T-helper 2 cell treated with Interferon-gamma antibody and Interleukin-4, amounts not matched to agents 5 μg/mL and 100 μg/mL, for 36 hours (primary cell): Measurements from ENCODE around the gene PEPD.

ENCODE experiments used
- DNase-seq: peaks from one replicate; pipeline ENCODE4 v3.0.0; 2021; ENCODE audit warnings: low spot score
- H3K27ac Mint-ChIP-seq: one replicate; pipeline ENCODE4 v1.8.0; 2021; ENCODE audit warnings: mild to moderate bottlenecking, mixed read lengths
- H3K27me3 Mint-ChIP-seq: one replicate; pipeline ENCODE4 v1.8.0; 2021; ENCODE audit warnings: low read depth, mixed read lengths
- H3K36me3 Mint-ChIP-seq: one replicate; pipeline ENCODE4 v1.8.0; 2021; ENCODE audit warnings: low read depth, mixed read lengths
- H3K4me1 Mint-ChIP-seq: one replicate; pipeline ENCODE4 v1.8.0; 2021; ENCODE audit warnings: low read depth, mixed read lengths
- H3K4me3 Mint-ChIP-seq: one replicate; pipeline ENCODE4 v1.8.0; 2022; ENCODE audit warnings: mild to moderate bottlenecking, moderate library complexity, mixed read lengths
- H3K9me3 Mint-ChIP-seq: one replicate; pipeline ENCODE4 v1.8.0; 2021; ENCODE audit warnings: mixed read lengths

Gene PEPD

GRCh38 chr19:33472691-33473652 is 48.6 kb downstream of the PEPD start:
- DNase-seq: no peak
- no peaks in the 10 kb centered on the region for H3K36me3 Mint-ChIP-seq
- H3K9me3 Mint-ChIP-seq: no peaks in the 10 kb centered on the region
- H3K4me1 Mint-ChIP-seq: peaks cover 4% of the 10 kb centered on the region
- no peaks in the 10 kb centered on the region for H3K27me3 Mint-ChIP-seq
- no peak overlapping the region for H3K4me3 Mint-ChIP-seq
- no peak overlapping the region for H3K27ac Mint-ChIP-seq

- Mint-ChIP-seq H3K36me3 (no peaks in the 10 kb centered on the region), H3K9me3 (no peaks in the 10 kb centered on the region), H3K4me3 (no peak overlapping the region), H3K4me1 (peaks cover 4% of the 10 kb centered on the region), H3K27me3 (no peaks in the 10 kb centered on the region), H3K27ac (no peak overlapping the region)
- DNase-seq: no peak
Observed at GRCh38 chr19:33472226-33472625, 49.4 kb downstream of the PEPD start.

- DNase-seq: no peak
- Mint-ChIP-seq H3K9me3 (no peaks in the 10 kb centered on the region), H3K4me1 (peaks cover 4% of the 10 kb centered on the region), H3K27me3 (no peaks in the 10 kb centered on the region), H3K36me3 (no peaks in the 10 kb centered on the region), H3K27ac (no peak overlapping the region), H3K4me3 (no peak overlapping the region)
Observed at GRCh38 chr19:33471111-33471996, 50.2 kb downstream of the PEPD start.

GRCh38 chr19:33470686-33471085 is 50.9 kb downstream of the PEPD start:
- peaks cover 4% of the 10 kb centered on the region for H3K4me1 Mint-ChIP-seq
- no peak for DNase-seq
- H3K4me3 Mint-ChIP-seq: no peak overlapping the region
- no peak overlapping the region for H3K27ac Mint-ChIP-seq
- H3K9me3 Mint-ChIP-seq: no peaks in the 10 kb centered on the region
- no peaks in the 10 kb centered on the region for H3K36me3 Mint-ChIP-seq
- no peaks in the 10 kb centered on the region for H3K27me3 Mint-ChIP-seq

GRCh38 chr19:33470040-33470330 is 51.6 kb downstream of the PEPD start:
- no peaks in the 10 kb centered on the region for H3K27me3 Mint-ChIP-seq
- no peaks in the 10 kb centered on the region for H3K36me3 Mint-ChIP-seq
- no peak overlapping the region for H3K4me3 Mint-ChIP-seq
- DNase-seq: no peak
- no peaks in the 10 kb centered on the region for H3K9me3 Mint-ChIP-seq
- no peak overlapping the region for H3K27ac Mint-ChIP-seq
- H3K4me1 Mint-ChIP-seq: peaks cover 4% of the 10 kb centered on the region

GRCh38 chr19:33469171-33470039 is 52.2 kb downstream of the PEPD start:
- Mint-ChIP-seq H3K9me3 (no peaks in the 10 kb centered on the region), H3K27ac (no peak overlapping the region), H3K36me3 (no peaks in the 10 kb centered on the region), H3K4me1 (peaks cover 4% of the 10 kb centered on the region), H3K27me3 (no peaks in the 10 kb centered on the region), H3K4me3 (no peak overlapping the region)
- DNase-seq: no peak

GRCh38 chr19:33468361-33469170 is 53.0 kb downstream of the PEPD start:
- no peak overlapping the region for H3K4me3 Mint-ChIP-seq
- H3K27me3 Mint-ChIP-seq: no peaks in the 10 kb centered on the region

GRCh38 chr19:33467851-33468250 is 53.7 kb downstream of the PEPD start:
- Mint-ChIP-seq H3K27me3 (no peaks in the 10 kb centered on the region), H3K4me1 (peaks cover 4% of the 10 kb centered on the region), H3K4me3 (no peak overlapping the region), H3K27ac (no peak overlapping the region), H3K36me3 (no peaks in the 10 kb centered on the region), H3K9me3 (no peaks in the 10 kb centered on the region)
- no peak for DNase-seq

More at GRCh38 chr19:33468361-33469170, 53.0 kb downstream of the PEPD start:
- Mint-ChIP-seq H3K36me3 (no peaks in the 10 kb centered on the region), H3K9me3 (no peaks in the 10 kb centered on the region), H3K27ac (no peak overlapping the region), H3K4me1 (peaks cover 4% of the 10 kb centered on the region)
- DNase-seq: no peak

GRCh38 chr19:33465834-33466233 is 55.8 kb downstream of the PEPD start:
- no peaks in the 10 kb centered on the region for H3K36me3 Mint-ChIP-seq
- no peaks in the 10 kb centered on the region for H3K9me3 Mint-ChIP-seq
- no peak overlapping the region for H3K4me3 Mint-ChIP-seq
- H3K27ac Mint-ChIP-seq: no peak overlapping the region
- H3K4me1 Mint-ChIP-seq: peaks cover 1% of the 10 kb centered on the region
- no peaks in the 10 kb centered on the region for H3K27me3 Mint-ChIP-seq
- no peak for DNase-seq

GRCh38 chr19:33465371-33465770 is 56.2 kb downstream of the PEPD start:
- H3K27me3 Mint-ChIP-seq: no peaks in the 10 kb centered on the region
- no peak overlapping the region for H3K4me3 Mint-ChIP-seq
- H3K9me3 Mint-ChIP-seq: no peaks in the 10 kb centered on the region
- no peak overlapping the region for H3K27ac Mint-ChIP-seq
- H3K36me3 Mint-ChIP-seq: no peaks in the 10 kb centered on the region
- DNase-seq: no peak
- H3K4me1 Mint-ChIP-seq: no peaks in the 10 kb centered on the region

GRCh38 chr19:33464733-33465115 is 56.9 kb downstream of the PEPD start:
- no peaks in the 10 kb centered on the region for H3K27me3 Mint-ChIP-seq
- no peaks in the 10 kb centered on the region for H3K4me1 Mint-ChIP-seq

GRCh38 chr19:33464010-33464732 is 57.4 kb downstream of the PEPD start:
- DNase-seq: no peak
- H3K4me1 Mint-ChIP-seq: no peaks in the 10 kb centered on the region
- H3K4me3 Mint-ChIP-seq: no peak overlapping the region
- no peaks in the 10 kb centered on the region for H3K27me3 Mint-ChIP-seq
- no peak overlapping the region for H3K27ac Mint-ChIP-seq
- no peaks in the 10 kb centered on the region for H3K9me3 Mint-ChIP-seq
- no peaks in the 10 kb centered on the region for H3K36me3 Mint-ChIP-seq

More at GRCh38 chr19:33464733-33465115, 56.9 kb downstream of the PEPD start:
- no peak for DNase-seq
- H3K4me3 Mint-ChIP-seq: no peak overlapping the region
- no peak overlapping the region for H3K27ac Mint-ChIP-seq
- H3K36me3 Mint-ChIP-seq: no peaks in the 10 kb centered on the region
- no peaks in the 10 kb centered on the region for H3K9me3 Mint-ChIP-seq
